ENCODE results near the gene C14orf119. TPM values are rescaled to one million over a fixed set of nuclear protein-coding genes. Genes with fewer than 3 reads are reported as not detected.

Gene C14orf119
- total RNA-seq, 1 donor from 2014 or later, result 45.0 TPM

GRCh38 chr14:23125933-23126524, 30.7 kb downstream of the C14orf119 start:
- no peak for DNase-seq (ENCODE audit: low read depth in 2 of 2)

- DNase-seq (ENCODE audit: low read depth in 2 of 2), result no peak
These were observed 31.4 kb downstream of the C14orf119 start for GRCh38 chr14:23126548-23127278.

GRCh38 chr14:23127861-23128260, 32.6 kb downstream of the C14orf119 start:
- DNase-seq (ENCODE audit: low read depth in 2 of 2), result no peak

GRCh38 chr14:23128969-23129758, 33.9 kb downstream of the C14orf119 start:
- no peak for DNase-seq (ENCODE audit: low read depth in 2 of 2)

- DNase-seq (ENCODE audit: low read depth in 2 of 2), result no peak
These were observed 34.5 kb downstream of the C14orf119 start for GRCh38 chr14:23129759-23130316.

- DNase-seq (ENCODE audit: low read depth in 2 of 2), result no peak
These were observed 35.6 kb downstream of the C14orf119 start for GRCh38 chr14:23130871-23131270.

- DNase-seq (ENCODE audit: low read depth in 2 of 2), result no peak
These were observed 36.2 kb downstream of the C14orf119 start for GRCh38 chr14:23131482-23131881.

GRCh38 chr14:23132970-23133369, 37.7 kb downstream of the C14orf119 start:
- DNase-seq (ENCODE audit: low read depth in 2 of 2), result no peak

- DNase-seq (ENCODE audit: low read depth in 2 of 2), result no peak
These were observed 41.3 kb downstream of the C14orf119 start for GRCh38 chr14:23136566-23137133.

GRCh38 chr14:23137192-23137812, 42.0 kb downstream of the C14orf119 start:
- no peak for DNase-seq (ENCODE audit: low read depth in 2 of 2)

GRCh38 chr14:23137813-23138535, 42.7 kb downstream of the C14orf119 start:
- DNase-seq (ENCODE audit: low read depth in 2 of 2), result no peak

- no peak for DNase-seq (ENCODE audit: low read depth in 2 of 2)
These were observed 44.6 kb downstream of the C14orf119 start for GRCh38 chr14:23139874-23140273.

- no peak for DNase-seq (ENCODE audit: low read depth in 2 of 2)
These were observed 45.1 kb downstream of the C14orf119 start for GRCh38 chr14:23140371-23140770.

- DNase-seq (ENCODE audit: low read depth in 2 of 2), result peak in 1 of 2 donors; percentile 43
These were observed 46.6 kb downstream of the C14orf119 start for GRCh38 chr14:23141706-23142444.

GRCh38 chr14:23142826-23143225, 47.5 kb downstream of the C14orf119 start:
- no peak for DNase-seq (ENCODE audit: low read depth in 2 of 2)

- no peak for DNase-seq (ENCODE audit: low read depth in 2 of 2)
These were observed 48.6 kb downstream of the C14orf119 start for GRCh38 chr14:23143911-23144310.

GRCh38 chr14:23145794-23146350, 50.6 kb downstream of the C14orf119 start:
- DNase-seq (ENCODE audit: low read depth in 2 of 2), result no peak

- DNase-seq (ENCODE audit: low read depth in 2 of 2), result no peak
These were observed 51.1 kb downstream of the C14orf119 start for GRCh38 chr14:23146351-23146910.

GRCh38 chr14:23146980-23147379, 51.7 kb downstream of the C14orf119 start:
- no peak for DNase-seq (ENCODE audit: low read depth in 2 of 2)
